SK-N-SH (cell line): Measurements from ENCODE around the gene KCND1. TPM values are rescaled to one million over a fixed set of nuclear protein-coding genes. Genes with fewer than 3 reads are reported as not detected.

Experiments
- CTCF ChIA-PET: fragments of 300-600, 350-600 bp; formaldehyde crosslinking; extraction: SDS; loops from one replicate; lab custom pipeline; 2021; lab: Yijun Ruan, JAX
- POLR2A ChIA-PET: fragments of 350-600 bp; sonication (Branson Sonifier 250); formaldehyde crosslinking; extraction: SDS; loops from one replicate; lab custom pipeline; 2020; ENCODE audit warnings: antibody characterized with exemption, inconsistent platforms; lab: Yijun Ruan, JAX
- DNase-seq: peaks from one replicate; pipeline ENCODE4 v3.0.0; 2012
- H2AFZ ChIP-seq: fragments of 200-600 bp; sonication (generic); 2 replicates; pipeline ENCODE4 v1.8.1; 2016; ENCODE audit warnings: antibody characterized with exemption, mild to moderate bottlenecking, low read depth
- H3F3A ChIP-seq: fragments of 200-600 bp; sonication (generic); replicated peaks from 2 replicates; pipeline ENCODE3; 2016; ENCODE audit warnings: antibody characterized with exemption, mild to moderate bottlenecking; ENCODE audit not compliant: insufficient read depth
- H3K27ac ChIP-seq, 2 experiments: fragments of 200-500 bp in 1 of 2; fragments of 200-600 bp in 1 of 2; sonication (Bioruptor generic) in 1 of 2; sonication (generic), shearing (Covaris generic) in 1 of 2; 2 replicates each; pipeline versions ENCODE4 v1.5.1 to v1.6.1; 2014 to 2016; ENCODE audit warnings: low read depth in 2 of 2, inconsistent platforms in 1 of 2, low read length in 1 of 2, mild to moderate bottlenecking in 1 of 2, mixed read lengths in 1 of 2
- H3K27me3 ChIP-seq: fragments of 200-600 bp; sonication (generic), shearing (Covaris generic); 2 replicates; pipeline ENCODE4 v1.6.1; 2016; ENCODE audit warnings: mixed run types; ENCODE audit not compliant: insufficient read depth
- H3K36me3 ChIP-seq, 2 experiments: fragments of 200-500 bp in 1 of 2; fragments of 200-600 bp in 1 of 2; sonication (Bioruptor generic) in 1 of 2; sonication (generic) in 1 of 2; replicated peaks in 1 of 2; 2 replicates each; pipeline versions ENCODE3 to v1.5.1; 2014 to 2016; ENCODE audit warnings: low read length in 1 of 2, mild to moderate bottlenecking in 1 of 2; ENCODE audit not compliant: insufficient read depth in 2 of 2, control insufficient read depth in 1 of 2
- H3K4me1 ChIP-seq, 2 experiments: fragments of 200-500 bp in 1 of 2; fragments of 200-600 bp in 1 of 2; sonication (Bioruptor generic) in 1 of 2; sonication (generic), shearing (Covaris generic) in 1 of 2; 2 replicates each; pipeline versions ENCODE4 v1.5.1 to v1.6.1; 2014 to 2016; ENCODE audit warnings: low read depth in 1 of 2, low read length in 1 of 2, mixed run types in 1 of 2; ENCODE audit not compliant: insufficient read depth in 2 of 2, control insufficient read depth in 1 of 2
- H3K4me2 ChIP-seq: fragments of 200-600 bp; sonication (generic), shearing (Covaris generic); 2 replicates; pipeline ENCODE4 v1.6.1; 2017; ENCODE audit warnings: mixed run types
- H3K4me3 ChIP-seq, 2 experiments: fragments of 200-500 bp in 1 of 2; fragments of 200-600 bp in 1 of 2; sonication (Bioruptor generic) in 1 of 2; sonication (generic), shearing (Covaris generic) in 1 of 2; 2 replicates each; pipeline versions ENCODE4 v1.5.1 to v1.8.1; 2014 to 2016; ENCODE audit warnings: low read depth in 2 of 2, inconsistent platforms in 1 of 2, low read length in 1 of 2, mild to moderate bottlenecking in 1 of 2, mixed read lengths in 1 of 2, moderate library complexity in 1 of 2
- H3K79me2 ChIP-seq: fragments of 200-600 bp; sonication (generic); 2 replicates; pipeline ENCODE4 v1.8.1; 2017; ENCODE audit warnings: mild to moderate bottlenecking; ENCODE audit not compliant: insufficient read depth
- H3K9ac ChIP-seq: fragments of 200-600 bp; sonication (generic); 2 replicates; pipeline ENCODE4 v1.6.1; 2017; ENCODE audit warnings: mixed run types
- H3K9me2 ChIP-seq: fragments of 200-600 bp; sonication (generic); 2 replicates; pipeline ENCODE4 v1.6.1; 2017; ENCODE audit warnings: mixed run types
- H3K9me3 ChIP-seq: fragments of 200-600 bp; sonication (generic); 2 replicates; pipeline ENCODE4 v1.6.1; 2017; ENCODE audit warnings: mixed run types, mild to moderate bottlenecking, moderate library complexity
- H4K20me1 ChIP-seq: fragments of 200-600 bp; sonication (generic); 2 replicates; pipeline ENCODE4 v1.6.1; 2017; ENCODE audit warnings: mild to moderate bottlenecking, mixed run types; ENCODE audit not compliant: insufficient read depth
- CHD2 ChIP-seq: fragments of 150-350 bp; IDR thresholded peaks from 2 replicates; pipeline ENCODE4 v1.6.1; 2018; ENCODE audit warnings: low read length; ENCODE audit not compliant: partially characterized antibody
- CTCF ChIP-seq: fragments of 200-600 bp; sonication (generic); IDR thresholded peaks from 2 replicates; pipeline ENCODE4 v1.6.1; 2017; ENCODE audit warnings: antibody characterized with exemption, mild to moderate bottlenecking, moderate library complexity
- EZH2phosphoT487 ChIP-seq: fragments of 200-600 bp; sonication (generic); IDR thresholded peaks from 2 replicates; pipeline ENCODE4 v1.6.1; 2017; ENCODE audit warnings: low read depth, mixed run types, mild to moderate bottlenecking, antibody characterized with exemption, moderate library complexity, borderline replicate concordance
- FOSL2 ChIP-seq: IDR thresholded peaks from 2 replicates; pipeline ENCODE4 v1.4.0; 2012; ENCODE audit warnings: low read depth, mild to moderate bottlenecking, moderate library complexity, borderline replicate concordance
- GATA2 ChIP-seq: sonication (generic); formaldehyde crosslinking; IDR thresholded peaks from 2 replicates; pipeline ENCODE4 v1.5.0; 2020; ENCODE audit warnings: mild to moderate bottlenecking, missing genetic modification reagents
- JUND ChIP-seq: IDR thresholded peaks from 2 replicates; pipeline ENCODE4 v1.4.0; 2012
- MAX ChIP-seq: IDR thresholded peaks from 2 replicates; pipeline ENCODE4 v1.4.0; 2012; ENCODE audit warnings: low read depth
- MXI1 ChIP-seq: IDR thresholded peaks from 2 replicates; pipeline ENCODE4 v1.6.1; 2012; ENCODE audit warnings: mild to moderate bottlenecking, low read depth, low read length, improper control_type of control experiment
- PBX3 ChIP-seq: IDR thresholded peaks from 2 replicates; pipeline ENCODE4; 2012
- RAD21 ChIP-seq: IDR thresholded peaks from 2 replicates; pipeline ENCODE4 v1.6.1; 2012; ENCODE audit warnings: mild to moderate bottlenecking, low read length
- REST ChIP-seq: IDR thresholded peaks from 2 replicates; pipeline ENCODE4 v1.6.1; 2012; ENCODE audit warnings: mild to moderate bottlenecking, low read depth, low read length, moderate library complexity
- RXRA ChIP-seq: IDR thresholded peaks from 2 replicates; pipeline ENCODE4 v1.4.0; 2012; ENCODE audit warnings: low read depth, mild to moderate bottlenecking, borderline replicate concordance
- SIN3A ChIP-seq: IDR thresholded peaks from 2 replicates; pipeline ENCODE4 v1.6.1; 2012; ENCODE audit warnings: low read depth, mild to moderate bottlenecking, low read length, moderate library complexity, borderline replicate concordance
- TAF1 ChIP-seq: IDR thresholded peaks from 2 replicates; pipeline ENCODE4 v1.6.1; 2012; ENCODE audit warnings: low read depth, mild to moderate bottlenecking, low read length, moderate library complexity, borderline replicate concordance
- USF1 ChIP-seq: IDR thresholded peaks from 2 replicates; pipeline ENCODE4 v1.4.0; 2012; ENCODE audit warnings: low read depth, borderline replicate concordance
- USF2 ChIP-seq: fragments of 150-350 bp; IDR thresholded peaks from 2 replicates; pipeline ENCODE4 v1.6.1; 2017; ENCODE audit warnings: antibody characterized with exemption, low read length, low read depth, borderline replicate concordance
- YY1 ChIP-seq: IDR thresholded peaks from 2 replicates; pipeline ENCODE4 v1.4.0; 2012; ENCODE audit warnings: low read depth, mild to moderate bottlenecking
- ZBTB33 ChIP-seq: IDR thresholded peaks from 2 replicates; pipeline ENCODE4 v1.4.0; 2012; ENCODE audit warnings: low read depth, borderline replicate concordance
- WGBS: methylation state at CpG from one replicate; pipeline ENCODE4 v1.1.6; 2017; ENCODE audit warnings: low lambda C conversion rate; 5-methylcytosine and 5-hydroxymethylcytosine counted together
- polyA plus RNA-seq, 3 experiments: library from polyadenylated mRNA; depleted of rRNA; stranded (reverse); fragments of >200 nt; gene quantifications; 2 replicates each; pipeline ENCODE4 v1.2.3, GENCODE V29; 2012

KCND1 gene
- polyA plus RNA-seq, 1 of the 3 experiments (the other 2 are of a cell fraction): 1.2 TPM

GRCh38 chrX:48978226-48978625 lies 6.6 kb upstream of the KCND1 start (continued):
- no peak for TF ChIP-seq REST

GRCh38 chrX:48976086-48976485 lies 4.4 kb upstream of the KCND1 start:
- H3K9ac ChIP-seq: no peak overlapping the region
- no peak overlapping the region for H2AFZ ChIP-seq
- ChIA-PET CTCF (no interaction called here), POLR2A (no interaction called here)
- H3K27ac ChIP-seq: no peak overlapping the region
- H3K4me2 ChIP-seq: no peak overlapping the region
- no peaks in the 10 kb centered on the region for H3K27me3 ChIP-seq
- H3K36me3 ChIP-seq: peaks cover 6 to 28% of the 10 kb centered on the region in 2 experiments
- H3K4me3 ChIP-seq: no peak overlapping the region
- 91% methylated on average over 5 of the region's 6 CpGs for WGBS
- TF ChIP-seq CHD2: no peak
- TF ChIP-seq FOSL2: no peak
- TF ChIP-seq TAF1: no peak
- TF ChIP-seq SIN3A: no peak
- TF ChIP-seq EZH2phosphoT487: no peak
- no peak for TF ChIP-seq GATA2
- no peak for TF ChIP-seq USF1
- TF ChIP-seq JUND: no peak
- no peak for TF ChIP-seq RXRA
- no peak for TF ChIP-seq ZBTB33
- no peak for TF ChIP-seq MXI1
- no peak for TF ChIP-seq YY1
- TF ChIP-seq USF2: no peak
- no peak for TF ChIP-seq PBX3
- TF ChIP-seq CTCF: no peak
- TF ChIP-seq RAD21: no peak
- no peak for TF ChIP-seq MAX
- no peaks in the 10 kb centered on the region for H3K9me2 ChIP-seq
- peaks cover 0 to 12% of the 10 kb centered on the region in 2 experiments; a peak in 1 of 4 replicates for H3K4me1 ChIP-seq
- H3F3A ChIP-seq: no peaks in the 10 kb centered on the region
- DNase-seq: no peak
- no peaks in the 10 kb centered on the region for H3K79me2 ChIP-seq
- H4K20me1 ChIP-seq: no peaks in the 10 kb centered on the region
- H3K9me3 ChIP-seq: no peaks in the 10 kb centered on the region
